Chondrocyte (in vitro differentiated cells): ENCODE measurements around the gene GALK1. TPM values are rescaled to one million over a fixed set of nuclear protein-coding genes. Genes with fewer than 3 reads are reported as not detected.

ENCODE experiments used
- DNase-seq: peaks from one replicate; pipeline ENCODE4 v3.0.0; 2021; ENCODE audit warnings: mixed read lengths, low spot score
- H3K27ac Mint-ChIP-seq: one replicate; pipeline ENCODE4 v1.8.0; 2021; ENCODE audit warnings: mild to moderate bottlenecking, moderate library complexity, mixed read lengths; ENCODE audit not compliant: unreplicated experiment
- H3K27me3 Mint-ChIP-seq: 2 replicates; pipeline ENCODE4 v1.8.0; 2021; ENCODE audit warnings: low read depth, mixed read lengths
- H3K36me3 Mint-ChIP-seq: 2 replicates; pipeline ENCODE4 v1.8.0; 2021; ENCODE audit warnings: low read depth, mixed read lengths
- H3K4me1 Mint-ChIP-seq: 2 replicates; pipeline ENCODE4 v1.8.0; 2021; ENCODE audit warnings: low read depth, mild to moderate bottlenecking, mixed read lengths
- H3K4me3 Mint-ChIP-seq: one replicate; pipeline ENCODE4 v1.8.0; 2021; ENCODE audit warnings: mild to moderate bottlenecking, moderate library complexity, mixed read lengths; ENCODE audit not compliant: unreplicated experiment
- H3K9me3 Mint-ChIP-seq: 2 replicates; pipeline ENCODE4 v1.8.0; 2021; ENCODE audit warnings: low read depth, mixed read lengths
- total RNA-seq: library from RNA; stranded (reverse); gene quantifications from 3 replicates; pipeline ENCODE4 v1.2.1, GENCODE V29; 2021
- TF ChIP-seq, protein P1 (sequence below): fragments of 200-600 bp; sonication (generic); IDR thresholded peaks from 2 replicates; pipeline ENCODE4 v1.5.0; 2021; ENCODE audit warnings: antibody characterized with exemption, mild to moderate bottlenecking, moderate library complexity

GALK1 gene
- total RNA-seq, 1 donor from 2014 or later: 27.8 TPM

DNA sequence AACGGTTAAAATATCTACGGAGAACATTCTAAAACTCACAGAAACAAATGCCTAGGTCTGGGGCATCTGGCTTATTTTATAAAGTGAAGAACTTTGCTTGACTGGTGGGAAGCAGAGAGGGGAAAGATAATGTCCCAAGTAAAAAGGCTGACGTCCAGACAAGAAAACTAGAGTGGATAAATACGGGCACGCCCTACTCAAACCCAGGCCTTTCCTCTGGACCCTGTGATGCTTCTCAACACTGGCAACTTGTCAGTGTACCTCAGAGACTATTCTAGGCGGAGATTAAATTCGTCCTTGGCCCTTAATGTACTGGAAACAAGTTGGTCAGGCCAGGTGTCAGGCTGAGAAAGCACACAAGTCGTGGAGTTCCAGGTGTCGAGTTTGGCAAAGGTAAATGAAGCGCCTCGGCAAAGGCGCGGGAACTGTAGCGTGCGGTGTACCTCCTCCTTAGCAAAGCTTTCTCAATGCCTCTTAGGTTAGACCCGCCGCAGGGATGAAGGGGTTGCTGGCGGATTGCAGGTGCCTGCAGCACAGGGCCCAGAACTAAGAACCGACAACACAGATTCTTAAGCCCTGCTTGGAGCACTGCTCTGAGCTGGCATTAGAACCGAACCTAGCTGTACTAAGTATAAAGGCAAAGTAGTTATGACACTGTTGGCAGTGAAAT, 18.9 kb upstream of the GALK1 start:
- H3K9me3 Mint-ChIP-seq: no peaks in the 10 kb centered on the region
- H3K36me3 Mint-ChIP-seq: peaks cover 3% of the 10 kb centered on the region
- peak overlapping the region; percentile 83 for H3K4me3 Mint-ChIP-seq
- TF ChIP-seq, protein P1, sequence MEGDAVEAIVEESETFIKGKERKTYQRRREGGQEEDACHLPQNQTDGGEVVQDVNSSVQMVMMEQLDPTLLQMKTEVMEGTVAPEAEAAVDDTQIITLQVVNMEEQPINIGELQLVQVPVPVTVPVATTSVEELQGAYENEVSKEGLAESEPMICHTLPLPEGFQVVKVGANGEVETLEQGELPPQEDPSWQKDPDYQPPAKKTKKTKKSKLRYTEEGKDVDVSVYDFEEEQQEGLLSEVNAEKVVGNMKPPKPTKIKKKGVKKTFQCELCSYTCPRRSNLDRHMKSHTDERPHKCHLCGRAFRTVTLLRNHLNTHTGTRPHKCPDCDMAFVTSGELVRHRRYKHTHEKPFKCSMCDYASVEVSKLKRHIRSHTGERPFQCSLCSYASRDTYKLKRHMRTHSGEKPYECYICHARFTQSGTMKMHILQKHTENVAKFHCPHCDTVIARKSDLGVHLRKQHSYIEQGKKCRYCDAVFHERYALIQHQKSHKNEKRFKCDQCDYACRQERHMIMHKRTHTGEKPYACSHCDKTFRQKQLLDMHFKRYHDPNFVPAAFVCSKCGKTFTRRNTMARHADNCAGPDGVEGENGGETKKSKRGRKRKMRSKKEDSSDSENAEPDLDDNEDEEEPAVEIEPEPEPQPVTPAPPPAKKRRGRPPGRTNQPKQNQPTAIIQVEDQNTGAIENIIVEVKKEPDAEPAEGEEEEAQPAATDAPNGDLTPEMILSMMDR: no peak
- no peaks in the 10 kb centered on the region for H3K27me3 Mint-ChIP-seq
- peak overlapping the region; percentile 99 for H3K27ac Mint-ChIP-seq
- peaks cover 46% of the 10 kb centered on the region for H3K4me1 Mint-ChIP-seq
- DNase-seq: no peak

DNA sequence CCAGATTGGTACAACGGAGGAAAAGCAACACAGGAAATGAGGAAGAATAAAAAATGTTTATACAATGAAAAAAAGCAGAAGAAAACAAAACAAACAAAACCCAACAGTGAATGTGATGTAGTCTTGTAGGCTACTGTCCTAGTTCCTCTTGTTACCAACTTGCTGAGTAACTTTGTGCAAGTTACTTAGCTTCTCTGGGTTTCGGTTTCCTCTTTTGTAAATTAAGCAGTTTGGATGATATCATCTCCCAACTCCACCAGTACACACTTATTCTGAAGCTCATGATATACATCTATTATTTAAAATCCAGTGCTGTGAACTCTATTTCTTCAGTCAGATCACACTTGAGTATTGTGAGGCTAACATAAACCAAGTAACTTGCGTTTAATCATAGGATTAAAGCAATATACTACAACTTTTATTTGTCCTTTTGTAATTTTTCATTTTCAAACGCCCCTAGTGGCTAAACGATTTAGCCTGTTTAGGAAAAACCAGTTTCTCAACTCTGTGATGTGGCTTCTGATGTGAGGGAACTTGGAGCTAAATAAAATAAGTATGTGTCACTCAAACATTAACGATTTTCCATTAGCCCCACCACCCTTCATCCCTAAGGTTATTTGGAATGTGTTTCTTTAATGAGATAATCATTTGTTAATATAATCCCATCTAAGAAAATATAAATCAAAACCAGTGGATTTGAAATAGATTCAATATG, 18.2 kb upstream of the GALK1 start:
- no peak for DNase-seq
- Mint-ChIP-seq H3K4me3 (peak overlapping the region; percentile 6), H3K4me1 (peaks cover 47% of the 10 kb centered on the region), H3K36me3 (peaks cover 9% of the 10 kb centered on the region), H3K27me3 (no peaks in the 10 kb centered on the region), H3K27ac (peak overlapping the region; percentile 99), H3K9me3 (no peaks in the 10 kb centered on the region)
- TF ChIP-seq, protein P1: peak; percentile 88

DNA sequence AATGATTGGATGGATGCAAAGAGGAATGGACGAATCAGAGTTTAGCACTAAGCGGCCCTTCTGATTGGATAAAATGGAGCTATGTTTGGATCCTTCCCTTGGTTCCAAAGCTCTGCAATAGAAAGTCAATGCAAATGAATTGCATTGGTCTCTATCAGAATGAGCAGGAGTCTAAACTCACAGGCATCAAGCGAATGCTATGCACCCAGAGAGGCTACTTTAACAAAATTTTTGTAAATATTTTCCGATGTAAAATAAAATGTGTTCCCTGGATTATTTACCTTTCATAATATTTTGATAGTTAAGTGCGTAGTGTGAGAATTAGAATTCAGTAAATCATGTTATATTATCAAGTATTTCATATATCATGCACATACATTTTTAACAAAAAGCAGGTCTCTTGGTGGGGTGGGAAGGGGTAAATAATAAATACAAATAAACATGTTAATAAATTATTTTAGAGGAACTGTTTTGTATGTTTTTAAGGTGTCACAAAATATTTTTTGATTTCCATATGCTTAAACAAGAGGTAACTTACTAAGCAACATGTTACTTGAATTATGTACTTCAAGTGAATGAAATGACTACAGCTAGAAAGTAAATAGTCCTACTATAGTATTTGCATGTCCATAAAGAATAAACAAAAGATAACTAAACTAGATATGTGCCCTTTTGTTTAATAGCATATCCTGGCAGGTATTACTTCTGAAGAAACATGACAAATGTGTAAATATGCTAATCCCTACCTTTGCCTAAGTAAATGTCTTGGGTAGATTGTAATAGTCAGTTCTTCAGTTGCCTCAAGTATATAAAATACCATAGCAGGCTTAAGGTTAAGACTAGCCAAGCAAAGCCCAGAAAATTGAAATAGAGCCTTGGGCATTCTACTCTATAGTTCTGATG, 15.2 kb upstream of the GALK1 start:
- H3K36me3 Mint-ChIP-seq: peaks cover 23% of the 10 kb centered on the region
- H3K4me3 Mint-ChIP-seq: peak overlapping the region; percentile 25
- TF ChIP-seq, protein P1: no peak
- H3K4me1 Mint-ChIP-seq: peaks cover 49% of the 10 kb centered on the region
- peak overlapping the region; percentile 55 for H3K27ac Mint-ChIP-seq
- DNase-seq: no peak
- no peaks in the 10 kb centered on the region for H3K9me3 Mint-ChIP-seq
- no peaks in the 10 kb centered on the region for H3K27me3 Mint-ChIP-seq

DNA sequence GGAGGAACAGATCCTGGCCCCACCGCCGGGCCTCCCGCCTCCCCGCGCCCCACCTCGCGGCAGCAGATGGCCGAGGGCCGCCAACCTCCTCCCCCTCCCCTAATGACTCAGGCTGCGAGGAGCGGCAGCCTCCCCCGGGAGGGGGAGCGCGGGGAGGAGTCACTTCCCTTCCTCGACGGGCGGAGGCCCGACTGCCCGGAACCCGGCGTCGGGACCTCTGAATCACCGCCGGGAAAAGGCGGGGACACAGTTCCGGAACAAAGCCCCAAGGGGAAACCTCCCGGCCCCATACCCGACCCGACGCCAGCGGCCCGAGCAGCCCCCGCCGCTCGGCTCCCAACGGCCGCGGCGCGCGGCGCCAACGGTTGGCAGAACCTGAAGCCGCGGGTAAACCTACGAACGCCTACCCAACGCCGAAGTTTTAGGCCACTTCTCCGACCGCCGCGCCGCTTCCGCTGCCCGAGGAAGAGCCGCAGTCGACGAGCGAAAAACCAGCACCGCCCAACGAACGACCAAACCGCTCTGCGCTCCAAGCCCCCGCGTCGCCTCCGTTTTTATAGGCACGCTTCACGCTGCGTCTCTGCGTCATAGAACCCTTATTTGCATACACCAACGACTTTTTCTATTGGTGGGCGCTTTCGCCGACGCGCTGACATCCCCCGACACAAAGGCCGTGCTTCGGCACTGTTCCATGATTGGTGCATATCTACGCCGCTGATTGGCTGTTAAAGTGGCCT, 14.4 kb upstream of the GALK1 start:
- Mint-ChIP-seq H3K27me3 (no peaks in the 10 kb centered on the region), H3K27ac (peak overlapping the region; percentile 100), H3K36me3 (peaks cover 23% of the 10 kb centered on the region), H3K9me3 (no peaks in the 10 kb centered on the region), H3K4me3 (peak overlapping the region; percentile 90), H3K4me1 (peaks cover 46% of the 10 kb centered on the region)
- DNase-seq: peak; percentile 96
- TF ChIP-seq, protein P1: peak; percentile 59
